Large intestine (tissue), 3 donors: ENCODE data around the gene PARN. TPM values are rescaled to one million over a fixed set of nuclear protein-coding genes. Genes with fewer than 3 reads are reported as not detected.
A peak's percentile ranks its signal among the peaks of the same experiment; 100 is the strongest.

Experiments
- DNase-seq, 2 donors: peaks; one replicate each; pipeline versions ENCODE4 v3.0.0 to v3.0.0-alpha.2; 2013
- H3K27ac ChIP-seq: one replicate; pipeline ENCODE4 v1.5.1; 2013; ENCODE audit warnings: low read length
- H3K27me3 ChIP-seq: 2 replicates; pipeline ENCODE4 v1.6.1; 2013; ENCODE audit warnings: low read length; ENCODE audit not compliant: control insufficient read depth, insufficient read depth
- H3K36me3 ChIP-seq: 2 replicates; pipeline ENCODE4 v1.6.1; 2013; ENCODE audit warnings: low read length; ENCODE audit not compliant: control insufficient read depth, insufficient read depth
- H3K4me1 ChIP-seq: one replicate; pipeline ENCODE4 v1.6.1; 2013; ENCODE audit warnings: low read length; ENCODE audit not compliant: control insufficient read depth, insufficient read depth
- H3K4me3 ChIP-seq: one replicate; pipeline ENCODE4 v1.5.1; 2013; ENCODE audit warnings: low read length
- H3K9me3 ChIP-seq: one replicate; pipeline ENCODE4 v1.6.1; 2013; ENCODE audit warnings: mild to moderate bottlenecking, low read depth, low read length, moderate library complexity; ENCODE audit not compliant: control insufficient read depth
- WGBS: methylation state at CpG from one replicate; pipeline ENCODE4 v1.1.5; 2013; ENCODE audit warnings: low lambda C conversion rate; ENCODE audit not compliant: insufficient coverage; 5-methylcytosine and 5-hydroxymethylcytosine counted together
- polyA plus RNA-seq: library from polyadenylated mRNA; unstranded; fragments of 120-200 nt; gene quantifications from one replicate; pipeline ENCODE4 v1.2.1, GENCODE V29; 2013

The PARN gene
- polyA plus RNA-seq, 1 donor, result 23.6 TPM

- no peak for DNase-seq
These were observed 173.1 kb downstream of the PARN start for GRCh38 chr16:14456793-14457481.

DNA sequence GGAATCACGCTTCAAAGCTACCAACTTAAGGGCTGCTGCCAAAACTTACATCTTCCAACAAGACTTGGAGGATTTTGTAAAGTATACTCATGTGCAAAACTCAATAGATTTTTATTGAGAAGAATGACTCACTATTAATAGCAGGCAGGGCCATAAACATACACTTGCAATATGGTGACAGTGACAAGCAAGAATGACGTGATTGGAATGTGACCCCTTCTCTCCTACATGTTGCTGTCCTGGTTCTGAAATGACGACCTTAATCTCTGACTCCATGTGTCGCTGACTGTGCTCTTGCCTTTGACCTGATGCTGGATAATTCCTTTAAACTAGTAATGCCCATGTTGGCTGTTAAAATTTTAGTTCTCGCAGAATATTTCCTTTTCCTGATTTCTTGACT, 174.5 kb downstream of the PARN start:
- Histone ChIP-seq H3K4me3 (no peak overlapping the region), H3K27me3 (no peaks in the 10 kb centered on the region), H3K27ac (no peak overlapping the region), H3K36me3 (peaks cover 2% of the 10 kb centered on the region), H3K4me1 (no peaks in the 10 kb centered on the region), H3K9me3 (no peaks in the 10 kb centered on the region)
- peak; percentile 52 to 82 for DNase-seq
- WGBS, result 91% methylated on average over 1 of the region's 5 CpGs

More at GRCh38 chr16:14456793-14457481, 173.1 kb downstream of the PARN start:
- H3K27ac ChIP-seq, result no peak overlapping the region
- no peak overlapping the region for H3K4me3 ChIP-seq
- WGBS, result 88% methylated on average over 3 of the region's 10 CpGs
- H3K9me3 ChIP-seq, result no peaks in the 10 kb centered on the region
- no peaks in the 10 kb centered on the region for H3K27me3 ChIP-seq
- H3K4me1 ChIP-seq, result no peaks in the 10 kb centered on the region
- H3K36me3 ChIP-seq, result peaks cover 5% of the 10 kb centered on the region

- no peaks in the 10 kb centered on the region for H3K27me3 ChIP-seq
- no peaks in the 10 kb centered on the region for H3K4me1 ChIP-seq
- H3K36me3 ChIP-seq, result peaks cover 2% of the 10 kb centered on the region
- no peak for DNase-seq
- no peak overlapping the region for H3K27ac ChIP-seq
- H3K9me3 ChIP-seq, result no peaks in the 10 kb centered on the region
- no peak overlapping the region for H3K4me3 ChIP-seq
- 100% methylated on average over 1 of the region's 2 CpGs for WGBS
These were observed 175.7 kb downstream of the PARN start for GRCh38 chr16:14454391-14454790.

DNA sequence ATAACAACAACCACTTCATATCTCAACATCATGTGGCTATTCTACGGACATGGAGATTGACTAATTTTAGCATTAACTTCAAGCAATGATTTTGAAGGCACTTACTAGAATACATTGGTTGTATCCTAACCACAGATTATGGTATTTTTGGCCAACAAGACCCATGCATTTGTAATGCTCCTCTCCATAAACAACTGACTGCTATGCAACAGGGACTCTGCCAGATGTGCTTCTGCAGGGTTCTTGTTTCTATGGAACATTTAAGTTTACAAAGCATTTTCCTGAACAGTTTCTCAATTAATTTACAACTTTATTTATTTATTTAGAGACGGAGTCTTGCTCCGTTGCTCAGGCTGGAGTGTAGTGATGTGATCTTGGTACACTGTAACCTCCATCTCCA, 178.0 kb downstream of the PARN start:
- Histone ChIP-seq H3K9me3 (no peaks in the 10 kb centered on the region), H3K27ac (no peak overlapping the region), H3K27me3 (no peaks in the 10 kb centered on the region), H3K4me3 (no peak overlapping the region), H3K36me3 (no peaks in the 10 kb centered on the region), H3K4me1 (no peaks in the 10 kb centered on the region)
- DNase-seq, result no peak
- no CpG with 5 or more reads among the region's 3 CpGs for WGBS

DNA sequence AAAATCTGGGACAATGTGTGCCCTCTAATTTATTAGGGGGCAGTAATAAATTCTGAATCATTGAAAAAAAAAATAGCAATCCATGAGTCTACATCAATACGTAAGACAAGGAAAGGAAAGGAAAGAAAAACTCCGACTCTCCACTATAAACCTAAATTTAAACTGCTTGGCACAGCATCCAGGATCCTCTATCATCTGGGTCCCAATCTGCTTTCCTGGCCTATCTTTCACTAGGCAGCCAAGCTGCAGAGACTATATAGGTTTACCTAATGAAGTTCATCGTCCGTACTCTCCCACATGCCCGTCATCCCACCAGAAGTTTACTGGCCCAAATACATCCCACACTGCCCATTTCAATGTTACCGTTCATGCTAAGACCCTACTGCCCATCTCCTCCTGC, 179.2 kb downstream of the PARN start:
- WGBS, result 100% methylated on average over 2 of the region's 6 CpGs
- Histone ChIP-seq H3K27ac (no peak overlapping the region), H3K27me3 (no peaks in the 10 kb centered on the region), H3K9me3 (no peaks in the 10 kb centered on the region), H3K4me1 (no peaks in the 10 kb centered on the region), H3K4me3 (no peak overlapping the region), H3K36me3 (peaks cover 6% of the 10 kb centered on the region)
- DNase-seq, result no peak

DNA sequence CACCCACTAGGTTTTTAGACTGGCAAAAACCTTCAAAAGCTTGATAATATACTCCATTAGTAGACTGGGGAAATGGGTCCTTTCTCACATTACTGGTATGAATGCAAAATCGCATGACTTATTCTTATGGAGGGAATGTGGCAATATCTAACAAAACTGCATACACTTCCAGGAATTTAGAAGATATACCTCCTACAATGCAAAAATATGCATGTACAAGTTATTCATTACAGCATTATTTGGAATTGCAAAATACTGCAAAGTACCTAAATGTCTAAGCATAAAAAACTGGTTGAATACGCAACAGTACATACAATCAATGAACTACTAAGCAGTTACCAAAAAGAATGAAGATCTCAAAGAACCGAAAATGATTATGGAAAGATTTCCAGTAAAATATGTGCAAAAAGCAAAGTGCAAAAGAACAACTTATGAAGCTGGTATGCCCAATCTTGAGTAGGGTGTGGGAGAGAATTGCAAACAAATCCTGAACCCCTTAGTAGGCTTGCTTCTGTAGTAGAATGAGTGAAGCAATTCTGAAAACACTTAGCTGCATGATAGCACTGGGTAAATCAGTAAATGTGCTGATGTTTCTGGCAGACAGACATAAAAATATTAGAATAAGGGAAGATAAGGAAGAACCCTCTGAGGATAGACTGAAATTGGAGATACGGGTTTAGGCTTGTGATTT, 180.1 kb downstream of the PARN start:
- no peaks in the 10 kb centered on the region for H3K9me3 ChIP-seq
- 92% methylated on average over 2 of the region's 4 CpGs for WGBS
- H3K4me3 ChIP-seq, result no peak overlapping the region
- DNase-seq, result no peak
- no peaks in the 10 kb centered on the region for H3K4me1 ChIP-seq
- H3K27me3 ChIP-seq, result no peaks in the 10 kb centered on the region
- H3K36me3 ChIP-seq, result peaks cover 10% of the 10 kb centered on the region
- H3K27ac ChIP-seq, result no peak overlapping the region

- H3K36me3 ChIP-seq, result peaks cover 10% of the 10 kb centered on the region
- WGBS, result 68% methylated on average over 4 of the region's 4 CpGs
- no peak overlapping the region for H3K27ac ChIP-seq
These were observed 180.7 kb downstream of the PARN start for GRCh38 chr16:14449334-14449733.

GRCh38 chr16:14448879-14449278, 181.2 kb downstream of the PARN start:
- H3K4me1 ChIP-seq, result no peaks in the 10 kb centered on the region
- no peak for DNase-seq
- WGBS, result 100% methylated on average over 4 of the region's 5 CpGs
- H3K27ac ChIP-seq, result no peak overlapping the region
- peaks cover 10% of the 10 kb centered on the region for H3K36me3 ChIP-seq
- no peak overlapping the region for H3K4me3 ChIP-seq
- no peaks in the 10 kb centered on the region for H3K27me3 ChIP-seq
- H3K9me3 ChIP-seq, result no peaks in the 10 kb centered on the region

More at GRCh38 chr16:14449334-14449733, 180.7 kb downstream of the PARN start:
- Histone ChIP-seq H3K27me3 (no peaks in the 10 kb centered on the region), H3K4me3 (no peak overlapping the region), H3K4me1 (no peaks in the 10 kb centered on the region), H3K9me3 (no peaks in the 10 kb centered on the region)
- no peak for DNase-seq

- no CpG with 5 or more reads among the region's 5 CpGs for WGBS
- H3K36me3 ChIP-seq, result peaks cover 10% of the 10 kb centered on the region
These were observed 182.3 kb downstream of the PARN start for GRCh38 chr16:14447783-14448182.

DNA sequence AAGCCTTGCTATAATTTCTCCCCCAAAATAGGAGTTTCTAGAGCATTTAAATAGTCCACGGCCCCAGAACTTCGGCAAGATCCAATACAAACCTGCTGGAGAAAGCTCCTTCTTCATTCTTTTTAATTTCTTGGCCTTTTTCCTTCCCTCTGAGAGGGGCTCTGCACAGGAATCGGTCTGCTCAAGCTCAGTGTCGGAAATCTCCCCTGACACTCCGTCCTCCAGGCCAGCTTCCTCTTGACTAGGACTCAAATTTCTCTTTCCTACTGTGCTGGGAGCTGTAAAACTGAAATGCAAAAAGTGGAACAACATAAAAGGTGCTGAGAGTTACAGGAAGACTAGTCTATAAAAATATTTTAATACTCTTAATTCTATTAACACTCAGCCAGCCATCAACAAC, 183.3 kb downstream of the PARN start:
- Histone ChIP-seq H3K4me3 (no peak overlapping the region), H3K27ac (no peak overlapping the region), H3K27me3 (no peaks in the 10 kb centered on the region), H3K4me1 (no peaks in the 10 kb centered on the region), H3K9me3 (no peaks in the 10 kb centered on the region), H3K36me3 (peaks cover 10% of the 10 kb centered on the region)
- WGBS, result 83% methylated on average over 3 of the region's 5 CpGs
- DNase-seq, result no peak

More at GRCh38 chr16:14447783-14448182, 182.3 kb downstream of the PARN start:
- DNase-seq, result no peak
- no peak overlapping the region for H3K4me3 ChIP-seq
- no peaks in the 10 kb centered on the region for H3K9me3 ChIP-seq
- H3K27me3 ChIP-seq, result no peaks in the 10 kb centered on the region
- H3K27ac ChIP-seq, result no peak overlapping the region
- H3K4me1 ChIP-seq, result no peaks in the 10 kb centered on the region
